Type B pancreatic cell (in vitro differentiated cells): ENCODE measurements around the gene CARD8. TPM values are rescaled to one million over a fixed set of nuclear protein-coding genes. Genes with fewer than 3 reads are reported as not detected.
"Not testable (repeated sequence)": the region's sequence is repeated elsewhere in the genome, so short reads cannot be mapped to it uniquely, and the experiment has no call there.

ENCODE experiments used
- DNase-seq: peaks from one replicate; pipeline ENCODE4 v3.0.0; 2021; ENCODE audit warnings: mixed read lengths; ENCODE audit not compliant: unreplicated experiment; ENCODE audit errors: extremely low spot score
- H3K27ac Mint-ChIP-seq: 2 replicates; pipeline ENCODE4 v1.8.0; 2021; ENCODE audit warnings: mild to moderate bottlenecking, mixed read lengths
- H3K27me3 Mint-ChIP-seq: 2 replicates; pipeline ENCODE4 v1.8.0; 2021; ENCODE audit warnings: mixed read lengths
- H3K36me3 Mint-ChIP-seq: 2 replicates; pipeline ENCODE4 v1.8.0; 2021; ENCODE audit warnings: mixed read lengths
- H3K4me1 Mint-ChIP-seq: one replicate; pipeline ENCODE4 v1.8.0; 2021; ENCODE audit warnings: mixed read lengths; ENCODE audit not compliant: unreplicated experiment
- H3K4me3 Mint-ChIP-seq: 2 replicates; pipeline ENCODE4 v1.8.0; 2021; ENCODE audit warnings: mild to moderate bottlenecking, mixed read lengths
- H3K9me3 Mint-ChIP-seq: 2 replicates; pipeline ENCODE4 v1.8.0; 2021; ENCODE audit warnings: mixed read lengths
- total RNA-seq: library from RNA; stranded (reverse); gene quantifications from 2 replicates; pipeline ENCODE4 v1.2.1, GENCODE V29; 2021; ENCODE audit warnings: low replicate concordance
- TF ChIP-seq, protein P1 (sequence below): fragments of 200-600 bp; sonication (generic); conservative IDR thresholded peaks from 2 replicates; pipeline ENCODE4 v1.5.0; 2021; ENCODE audit warnings: antibody characterized with exemption, mild to moderate bottlenecking

CARD8 gene
- total RNA-seq, 1 donor from 2014 or later = 50.4 TPM

DNA sequence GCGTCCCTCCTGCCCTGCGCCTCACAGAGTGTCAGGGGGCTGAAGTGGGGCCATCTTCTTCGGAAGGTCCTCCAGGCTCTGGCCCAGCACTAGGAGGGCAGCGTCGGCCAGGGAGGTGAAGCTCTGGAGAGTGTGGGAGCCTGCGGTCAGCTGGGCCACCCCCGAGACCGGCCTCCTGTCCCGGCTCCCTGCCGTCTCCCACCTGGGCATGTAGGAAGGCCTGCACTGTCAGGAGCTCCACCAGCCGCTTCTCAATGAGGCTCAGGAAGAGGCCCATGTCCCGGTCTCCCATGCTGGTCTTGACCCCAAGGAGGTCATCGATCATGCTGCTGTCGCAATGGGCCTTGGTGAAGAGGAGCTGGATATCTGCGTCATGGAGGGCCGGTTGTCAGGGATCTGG, 42.3 kb upstream of the CARD8 start:
- H3K27me3 Mint-ChIP-seq = no peaks in the 10 kb centered on the region
- no peaks in the 10 kb centered on the region for H3K36me3 Mint-ChIP-seq
- no peak overlapping the region for H3K27ac Mint-ChIP-seq
- H3K4me3 Mint-ChIP-seq = no peak overlapping the region
- no peaks in the 10 kb centered on the region for H3K9me3 Mint-ChIP-seq
- H3K4me1 Mint-ChIP-seq = no peaks in the 10 kb centered on the region
- TF ChIP-seq, protein P1, sequence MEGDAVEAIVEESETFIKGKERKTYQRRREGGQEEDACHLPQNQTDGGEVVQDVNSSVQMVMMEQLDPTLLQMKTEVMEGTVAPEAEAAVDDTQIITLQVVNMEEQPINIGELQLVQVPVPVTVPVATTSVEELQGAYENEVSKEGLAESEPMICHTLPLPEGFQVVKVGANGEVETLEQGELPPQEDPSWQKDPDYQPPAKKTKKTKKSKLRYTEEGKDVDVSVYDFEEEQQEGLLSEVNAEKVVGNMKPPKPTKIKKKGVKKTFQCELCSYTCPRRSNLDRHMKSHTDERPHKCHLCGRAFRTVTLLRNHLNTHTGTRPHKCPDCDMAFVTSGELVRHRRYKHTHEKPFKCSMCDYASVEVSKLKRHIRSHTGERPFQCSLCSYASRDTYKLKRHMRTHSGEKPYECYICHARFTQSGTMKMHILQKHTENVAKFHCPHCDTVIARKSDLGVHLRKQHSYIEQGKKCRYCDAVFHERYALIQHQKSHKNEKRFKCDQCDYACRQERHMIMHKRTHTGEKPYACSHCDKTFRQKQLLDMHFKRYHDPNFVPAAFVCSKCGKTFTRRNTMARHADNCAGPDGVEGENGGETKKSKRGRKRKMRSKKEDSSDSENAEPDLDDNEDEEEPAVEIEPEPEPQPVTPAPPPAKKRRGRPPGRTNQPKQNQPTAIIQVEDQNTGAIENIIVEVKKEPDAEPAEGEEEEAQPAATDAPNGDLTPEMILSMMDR = no peak
- no peak for DNase-seq

DNA sequence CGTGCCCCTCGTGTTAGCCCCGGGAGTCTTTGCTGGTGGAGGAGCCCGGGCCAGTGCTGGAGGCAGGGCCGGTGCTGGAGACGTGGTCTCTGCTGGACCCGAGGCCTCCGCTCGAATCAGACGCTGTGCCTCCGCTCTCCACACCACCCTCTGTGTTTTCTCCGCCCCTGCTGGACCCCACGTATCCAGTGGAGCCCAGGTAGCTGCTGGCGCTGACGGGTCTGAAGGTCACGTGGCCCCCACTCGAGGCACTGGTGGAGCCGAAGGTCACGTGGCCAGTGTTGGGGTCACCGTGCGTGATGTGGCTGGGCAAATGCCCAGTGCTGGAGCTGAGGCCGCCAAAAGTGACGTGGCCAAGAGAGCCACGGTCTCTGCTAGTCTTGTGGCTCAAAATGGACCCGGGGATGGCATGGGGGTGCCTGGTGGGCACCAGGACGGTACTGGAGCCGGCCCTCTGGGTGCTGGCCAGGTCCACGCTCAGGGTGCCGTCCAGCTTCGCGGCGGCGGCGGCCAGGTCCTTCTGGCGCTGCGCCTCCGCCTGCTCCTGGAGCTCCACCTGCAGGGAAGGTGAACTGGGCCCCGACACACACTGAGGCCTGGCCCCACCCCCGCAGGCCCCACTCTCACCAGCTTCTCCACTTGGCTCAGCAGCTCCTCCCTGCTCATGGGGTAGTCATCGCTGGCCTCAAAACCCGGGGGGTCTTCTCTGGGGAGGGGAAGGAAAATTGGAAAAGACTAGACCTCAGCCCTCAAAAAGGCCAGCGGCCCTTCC, 41.4 kb upstream of the CARD8 start:
- TF ChIP-seq, protein P1 = no peak
- no peaks in the 10 kb centered on the region for H3K9me3 Mint-ChIP-seq
- DNase-seq = no peak
- H3K36me3 Mint-ChIP-seq = no peaks in the 10 kb centered on the region
- no peaks in the 10 kb centered on the region for H3K27me3 Mint-ChIP-seq
- H3K4me3 Mint-ChIP-seq = no peak overlapping the region
- no peak overlapping the region for H3K27ac Mint-ChIP-seq
- H3K4me1 Mint-ChIP-seq = no peaks in the 10 kb centered on the region

DNA sequence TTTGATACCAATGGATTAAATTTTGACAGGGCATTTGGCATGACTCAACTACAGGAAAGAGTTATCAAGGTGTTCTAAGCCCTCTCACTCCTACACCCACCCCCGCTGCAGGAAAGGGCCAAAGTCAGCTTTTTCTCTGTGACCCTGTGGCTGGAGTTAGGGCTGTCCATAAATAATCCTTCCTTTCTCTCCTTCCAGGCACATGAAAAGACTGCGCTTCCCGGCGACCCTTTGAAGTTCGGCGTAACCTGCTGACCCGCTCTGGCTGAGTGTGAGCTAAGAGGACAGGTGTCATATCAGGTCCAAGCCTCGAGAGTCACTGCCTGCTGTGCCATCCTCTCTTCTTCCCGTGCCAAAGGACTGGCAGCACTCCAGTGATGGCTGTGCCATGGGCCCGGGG, 39.7 kb upstream of the CARD8 start:
- Mint-ChIP-seq H3K9me3 (no peaks in the 10 kb centered on the region), H3K4me3 (no peak overlapping the region), H3K27ac (no peak overlapping the region), H3K4me1 (no peaks in the 10 kb centered on the region), H3K27me3 (peaks cover 7% of the 10 kb centered on the region), H3K36me3 (no peaks in the 10 kb centered on the region)
- TF ChIP-seq, protein P1 = no peak
- no peak for DNase-seq

DNA sequence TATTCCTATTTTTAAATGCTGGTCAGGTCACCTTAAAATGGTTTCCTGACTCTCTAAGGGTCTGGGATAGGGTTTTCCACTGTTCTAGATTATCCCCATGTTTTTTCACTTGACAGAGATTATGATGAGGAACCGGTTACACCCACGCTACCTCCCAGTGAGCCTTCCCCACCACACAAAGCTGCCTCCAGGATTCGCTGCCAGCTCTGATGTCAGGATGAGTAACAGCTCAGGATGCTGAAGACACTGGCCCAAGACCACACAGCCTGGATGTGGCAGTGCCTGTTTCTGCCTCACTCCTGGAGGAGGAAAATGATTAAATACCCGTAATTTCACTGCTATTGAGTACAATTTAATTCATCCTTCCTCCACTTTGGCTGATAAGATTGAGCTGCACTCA, 37.1 kb upstream of the CARD8 start:
- DNase-seq = no peak
- peaks cover 7% of the 10 kb centered on the region for H3K27me3 Mint-ChIP-seq
- H3K4me1 Mint-ChIP-seq = no peaks in the 10 kb centered on the region
- peaks cover 3% of the 10 kb centered on the region for H3K36me3 Mint-ChIP-seq
- TF ChIP-seq, protein P1 = no peak
- no peaks in the 10 kb centered on the region for H3K9me3 Mint-ChIP-seq
- H3K27ac Mint-ChIP-seq = no peak overlapping the region
- no peak overlapping the region for H3K4me3 Mint-ChIP-seq

DNA sequence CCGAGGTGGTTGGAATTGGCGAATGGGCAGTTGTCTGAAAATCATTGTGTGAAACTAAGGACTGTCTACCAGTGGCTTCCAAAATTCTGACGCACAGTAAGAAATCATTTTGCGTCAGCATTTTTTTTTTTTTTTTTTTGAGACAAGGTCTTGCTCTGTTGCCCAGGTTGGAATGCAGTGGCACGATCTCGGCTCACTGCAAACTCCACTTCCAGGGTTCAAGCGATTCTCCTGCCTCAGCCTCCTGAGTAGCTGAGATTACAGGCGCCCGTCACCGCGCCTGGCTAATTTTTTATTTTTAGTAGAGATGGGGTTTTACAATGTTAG, 35.7 kb upstream of the CARD8 start:
- not testable (repeated sequence) for H3K4me1 Mint-ChIP-seq, H3K27me3 Mint-ChIP-seq, H3K9me3 Mint-ChIP-seq, H3K27ac Mint-ChIP-seq, DNase-seq, H3K36me3 Mint-ChIP-seq
- H3K4me3 Mint-ChIP-seq = peak overlapping the region; percentile 87

DNA sequence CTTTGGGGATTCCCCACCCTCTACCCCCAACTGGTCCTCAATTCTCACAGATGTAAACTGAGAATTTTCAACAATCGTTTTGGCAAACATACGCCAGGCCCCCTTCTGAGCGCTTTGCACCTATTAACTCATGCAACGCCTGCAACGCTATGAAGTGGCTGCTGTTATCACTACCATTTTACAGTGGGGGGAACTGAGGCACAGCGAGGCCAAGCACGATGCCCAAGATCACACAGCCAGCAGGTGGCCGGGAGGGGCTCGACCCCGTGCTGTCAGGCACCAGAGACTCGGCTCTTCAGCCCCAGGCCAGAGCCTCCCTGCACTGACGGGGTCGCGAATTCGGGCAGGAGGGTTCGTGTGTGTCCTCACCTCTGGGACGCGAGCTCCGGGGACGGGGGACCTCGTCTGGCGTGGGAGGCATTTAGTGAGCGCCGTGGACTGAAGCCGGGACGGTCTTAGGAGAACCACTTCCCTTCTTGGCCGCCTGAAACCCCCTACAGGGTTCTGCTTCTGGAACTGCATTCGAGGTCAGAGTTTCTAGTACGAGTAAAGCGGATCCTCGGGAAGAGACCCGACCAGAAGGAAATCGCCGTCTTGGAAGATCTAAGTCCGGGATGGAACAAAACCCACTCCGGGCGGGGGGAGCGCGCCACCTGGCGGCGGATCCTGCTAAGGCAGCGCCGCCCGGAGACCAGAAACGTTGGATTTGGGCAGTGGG, 35.2 kb upstream of the CARD8 start:
- Mint-ChIP-seq H3K27ac (no peak overlapping the region), H3K9me3 (peaks cover 9% of the 10 kb centered on the region), H3K36me3 (peaks cover 14% of the 10 kb centered on the region), H3K4me1 (no peaks in the 10 kb centered on the region), H3K4me3 (peak overlapping the region; percentile 87), H3K27me3 (peaks cover 7% of the 10 kb centered on the region)
- DNase-seq = peak; percentile 89
- TF ChIP-seq, protein P1 = peak; percentile 98
